Measurements from ENCODE around the gene LIX1.

Gene LIX1

GRCh38 chr5:97131139-97131710, 11.2 kb downstream of the LIX1 start:
- FAIRE-seq (no peak), DNase-seq (ENCODE audit: insufficient read length, low spot score) (no peak)
- TF ChIP-seq CTCF (IDR thresholded peaks at IDR 0.05; ENCODE audit: insufficient read depth, missing control alignments): no peak

DNA sequence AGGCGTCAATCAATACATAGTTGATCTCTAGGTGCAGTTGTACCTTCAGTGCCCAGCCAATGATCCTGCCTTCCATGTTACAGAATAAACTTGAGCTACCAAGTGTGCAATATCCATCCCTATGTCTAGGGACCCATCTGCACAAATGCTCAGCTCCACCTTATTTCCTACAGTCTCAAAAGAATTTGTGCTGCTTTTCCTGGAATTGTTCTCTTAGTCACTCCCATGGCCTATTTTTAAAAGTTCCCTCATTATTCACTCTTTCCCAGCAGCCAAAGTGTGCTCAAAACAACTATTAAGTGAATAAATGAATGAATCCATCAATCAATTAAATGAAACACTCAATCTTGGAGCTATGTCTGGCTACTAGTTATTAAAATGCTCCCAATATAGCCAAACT, 14.7 kb downstream of the LIX1 start:
- TF ChIP-seq CTCF (IDR thresholded peaks at IDR 0.05; ENCODE audit: insufficient read depth, missing control alignments): no peak
- FAIRE-seq (no peak), DNase-seq (ENCODE audit: insufficient read length, low spot score) (no peak)

DNA sequence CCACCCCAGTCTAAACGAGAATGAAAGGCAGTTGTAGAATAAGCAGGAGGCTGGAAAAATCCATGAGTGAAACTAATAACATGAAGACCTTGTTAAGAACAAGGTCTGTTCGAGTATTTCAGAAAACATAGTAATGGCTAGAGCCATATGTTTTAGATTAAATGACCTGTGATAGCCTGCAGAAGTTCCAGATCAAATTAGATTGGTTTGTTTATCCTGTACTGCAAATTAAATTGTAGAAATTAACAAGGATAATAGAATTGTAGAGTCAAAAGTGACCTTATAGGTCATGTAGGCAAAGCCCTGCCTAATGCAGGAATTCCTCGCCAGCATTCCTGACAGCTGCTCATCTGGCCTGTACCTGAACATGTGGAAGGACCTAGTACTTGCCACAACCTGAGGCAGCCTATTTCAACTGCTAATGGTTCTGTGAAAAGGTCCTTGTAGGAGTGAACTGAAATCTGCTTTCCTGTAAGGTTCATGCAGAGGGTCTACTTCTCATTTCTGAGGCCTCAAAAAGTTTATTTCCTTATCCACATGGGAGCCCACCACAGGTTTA, 17.2 kb downstream of the LIX1 start:
- TF ChIP-seq CTCF (IDR thresholded peaks at IDR 0.05; ENCODE audit: insufficient read depth, missing control alignments): no peak
- FAIRE-seq (no peak), DNase-seq (ENCODE audit: insufficient read length, low spot score) (no peak)

DNA sequence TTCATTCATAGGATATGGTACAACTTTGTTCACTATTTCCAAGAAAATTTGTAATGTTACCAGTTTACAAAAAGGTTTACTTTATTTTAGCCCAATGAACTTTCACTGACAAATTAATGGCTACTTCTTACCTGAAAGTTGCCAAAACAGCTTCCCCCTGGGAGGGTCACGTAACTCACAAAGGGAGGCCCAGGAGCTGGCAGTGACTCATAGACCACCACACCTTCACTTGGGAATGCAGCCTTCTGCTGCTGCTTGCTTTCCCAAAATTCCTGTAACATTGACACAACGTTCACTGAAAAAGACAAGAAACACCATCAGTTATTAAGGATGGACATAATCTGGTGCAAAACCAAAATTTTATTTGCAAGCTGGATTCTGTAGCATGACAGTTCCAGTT, 18.1 kb downstream of the LIX1 start:
- FAIRE-seq: no peak
- no peak for TF ChIP-seq CTCF (IDR thresholded peaks at IDR 0.05; ENCODE audit: insufficient read depth, missing control alignments)
- DNase-seq (ENCODE audit: insufficient read length, low spot score): no peak

- DNase-seq (ENCODE audit: insufficient read length, low spot score): no peak
- FAIRE-seq: no peak
- TF ChIP-seq CTCF (IDR thresholded peaks at IDR 0.05; ENCODE audit: insufficient read depth, missing control alignments): no peak
These were observed 20.6 kb downstream of the LIX1 start for GRCh38 chr5:97121848-97122247.

- TF ChIP-seq CTCF (IDR thresholded peaks at IDR 0.05; ENCODE audit: insufficient read depth, missing control alignments): no peak
- no peak for DNase-seq (ENCODE audit: insufficient read length, low spot score)
- no peak for FAIRE-seq
These were observed 22.2 kb downstream of the LIX1 start for GRCh38 chr5:97120195-97120594.

DNA sequence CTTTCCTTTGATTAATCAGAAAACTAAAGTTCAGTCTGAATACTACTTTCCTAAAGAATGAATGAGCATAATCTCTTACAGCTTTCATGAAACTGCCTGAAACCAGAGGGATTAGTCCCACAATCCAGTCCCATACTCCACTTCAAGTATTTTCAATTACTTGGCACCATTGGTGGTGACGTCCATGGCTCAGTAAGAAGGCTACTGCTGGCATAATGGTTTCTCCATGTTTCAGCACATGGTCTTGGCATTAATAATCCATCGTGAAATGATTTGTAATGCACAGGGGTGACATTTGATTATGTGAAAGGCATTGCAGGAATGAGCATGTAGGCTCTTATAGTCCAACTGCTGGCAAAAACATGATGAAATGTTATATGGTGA, 23.4 kb downstream of the LIX1 start:
- FAIRE-seq (no peak), DNase-seq (ENCODE audit: insufficient read length, low spot score) (no peak)
- no peak for TF ChIP-seq CTCF (IDR thresholded peaks at IDR 0.05; ENCODE audit: insufficient read depth, missing control alignments)

Data from D721Med (cell line).